GM10266 (cell line): ENCODE measurements around the gene KCNIP3.

Experiments used
- DNase-seq: peaks from one replicate; pipeline ENCODE4 v3.0.0; 2012; ENCODE audit errors: extremely low spot score
- CTCF ChIP-seq: IDR thresholded peaks from 2 replicates; pipeline ENCODE4 v1.5.1; 2012; ENCODE audit warnings: mild to moderate bottlenecking, low read depth; ENCODE audit not compliant: control insufficient read depth, insufficient read depth; ENCODE audit errors: missing control alignments

KCNIP3 gene

GRCh38 chr2:95359501-95359930 lies 62.4 kb downstream of the KCNIP3 start:
- DNase-seq, result no peak
- no peak for TF ChIP-seq CTCF

- no peak for TF ChIP-seq CTCF
- DNase-seq, result no peak
Measured at GRCh38 chr2:95361216-95361980, 64.3 kb downstream of the KCNIP3 start.

- TF ChIP-seq CTCF, result no peak
- DNase-seq, result no peak
Measured at GRCh38 chr2:95362486-95362885, 65.3 kb downstream of the KCNIP3 start.

- TF ChIP-seq CTCF, result no peak
Measured at GRCh38 chr2:95366514-95366913, 69.4 kb downstream of the KCNIP3 start.

GRCh38 chr2:95372216-95372829 lies 75.2 kb downstream of the KCNIP3 start:
- DNase-seq, result no peak
- no peak for TF ChIP-seq CTCF

More at GRCh38 chr2:95366514-95366913, 69.4 kb downstream of the KCNIP3 start:
- DNase-seq, result no peak

GRCh38 chr2:95372845-95373244 lies 75.7 kb downstream of the KCNIP3 start:
- TF ChIP-seq CTCF, result no peak
- DNase-seq, result no peak

GRCh38 chr2:95374029-95374428 lies 76.9 kb downstream of the KCNIP3 start:
- TF ChIP-seq CTCF, result no peak
- DNase-seq, result no peak
